Fibroblast of upper back skin (primary cell): ENCODE results near the gene TSPYL1.

ENCODE experiments used
- DNase-seq: peaks from one replicate; pipeline ENCODE4 v3.0.0-alpha.2; 2013

The TSPYL1 gene

GRCh38 chr6:116255246-116255800 is 24.4 kb downstream of the TSPYL1 start:
- no peak for DNase-seq

- DNase-seq: no peak
Observed at GRCh38 chr6:116254297-116255056, 25.3 kb downstream of the TSPYL1 start.

- DNase-seq: peak; percentile 98
Observed at GRCh38 chr6:116253505-116254296, 26.0 kb downstream of the TSPYL1 start, which contains the start of gene TSPYL4. TSS of gene TSPYL4 (minus strand) at chr6:116254075. CDS start at chr6:116254008, 67 bp downstream.

DNA sequence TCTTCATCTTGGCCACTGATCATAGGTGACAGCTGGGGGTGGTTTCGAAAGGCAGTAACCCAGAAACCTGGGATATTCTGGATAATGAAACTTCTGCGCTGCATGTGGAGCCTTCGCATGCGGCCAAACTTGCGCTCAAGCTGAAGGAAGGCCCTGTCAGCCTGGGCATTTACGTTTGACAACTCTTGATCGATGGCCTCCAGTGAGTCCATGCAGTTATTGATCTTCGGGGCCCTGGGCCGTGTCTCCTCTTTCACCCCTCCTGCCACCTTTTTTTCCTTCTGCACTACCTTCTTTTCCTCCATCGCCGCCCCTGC is 26.6 kb downstream of the TSPYL1 start:
- DNase-seq: no peak

DNA sequence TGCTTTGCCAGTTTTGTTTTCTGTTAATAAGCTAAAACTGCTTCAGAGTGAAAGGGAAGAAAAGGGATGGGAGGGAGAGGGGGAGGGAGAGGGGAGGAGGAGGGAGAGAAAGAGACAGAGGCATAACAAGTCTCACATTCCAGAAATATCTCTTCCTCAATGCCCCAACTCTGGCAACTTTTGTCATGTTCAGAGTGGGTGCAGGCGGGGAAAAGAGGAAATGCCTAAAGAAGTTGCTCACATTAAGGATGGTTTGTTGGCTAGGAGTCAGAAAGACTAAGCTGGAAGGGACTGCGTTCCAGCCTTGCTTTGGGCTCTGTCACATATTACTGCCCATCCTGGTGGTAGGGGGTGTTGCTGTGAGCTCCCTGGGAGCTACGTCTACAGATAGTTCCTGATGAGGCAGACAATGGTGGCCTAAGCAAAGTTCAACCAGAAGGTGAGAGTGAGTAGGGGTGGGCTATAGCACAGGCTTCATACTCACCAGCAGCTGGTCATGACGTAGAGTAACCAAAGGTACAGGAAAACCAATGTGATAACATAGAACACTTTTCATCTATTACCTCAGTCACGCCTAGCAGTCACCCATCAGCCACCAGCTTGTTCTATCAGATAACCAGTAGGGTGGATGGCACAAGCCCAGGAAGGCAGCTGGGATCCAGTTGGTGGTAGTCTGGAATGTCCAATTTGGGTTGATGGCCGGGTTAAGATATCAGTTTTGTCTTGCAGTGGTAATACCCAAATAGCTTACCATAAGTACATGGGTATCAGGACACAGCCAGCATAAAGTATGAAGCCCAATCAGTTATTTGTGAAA is 28.0 kb downstream of the TSPYL1 start:
- peak; percentile 94 for DNase-seq

DNA sequence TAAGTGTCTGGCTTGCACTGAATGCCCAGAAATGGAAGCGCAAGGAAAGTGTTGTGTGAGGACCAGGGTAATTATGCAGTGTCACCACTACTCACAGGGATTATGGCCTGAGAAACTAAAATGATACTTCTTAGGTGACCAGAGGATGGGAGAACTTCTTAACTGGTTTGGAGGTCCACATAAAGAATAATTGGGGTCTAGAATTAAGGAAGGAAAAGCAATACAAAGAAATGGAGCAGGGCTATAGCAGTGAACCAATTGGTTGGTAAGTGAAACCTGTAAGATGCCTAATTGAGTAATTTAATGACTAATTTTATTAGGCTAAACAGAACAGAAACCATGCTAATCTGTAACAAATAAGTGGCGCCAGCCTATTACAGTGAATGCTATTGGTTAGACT is 31.2 kb downstream of the TSPYL1 start:
- DNase-seq: no peak

GRCh38 chr6:116247285-116247684 is 32.4 kb downstream of the TSPYL1 start:
- no peak for DNase-seq

DNA sequence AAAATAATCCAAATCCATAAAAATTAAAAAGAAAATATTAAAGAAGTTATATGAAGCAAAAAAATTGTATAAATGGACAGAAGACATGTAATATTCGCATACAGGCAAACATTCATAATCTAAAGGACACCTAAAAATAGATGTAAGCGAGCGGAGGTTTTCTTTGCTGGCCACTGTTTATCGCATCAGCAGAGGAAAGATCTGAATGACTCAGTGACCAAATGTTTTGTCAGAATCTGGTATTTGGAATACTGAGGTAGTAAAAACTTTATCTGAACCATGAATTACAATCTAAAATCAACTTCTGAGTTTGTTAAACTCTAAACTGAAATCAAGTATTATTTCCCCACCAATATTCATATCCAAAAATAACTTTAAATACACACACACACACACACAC is 33.6 kb downstream of the TSPYL1 start:
- peak; percentile 58 for DNase-seq

- no peak for DNase-seq
Observed at GRCh38 chr6:116244284-116244683, 35.4 kb downstream of the TSPYL1 start.

- DNase-seq: no peak
Observed at GRCh38 chr6:116239856-116240255, 39.9 kb downstream of the TSPYL1 start.

DNA sequence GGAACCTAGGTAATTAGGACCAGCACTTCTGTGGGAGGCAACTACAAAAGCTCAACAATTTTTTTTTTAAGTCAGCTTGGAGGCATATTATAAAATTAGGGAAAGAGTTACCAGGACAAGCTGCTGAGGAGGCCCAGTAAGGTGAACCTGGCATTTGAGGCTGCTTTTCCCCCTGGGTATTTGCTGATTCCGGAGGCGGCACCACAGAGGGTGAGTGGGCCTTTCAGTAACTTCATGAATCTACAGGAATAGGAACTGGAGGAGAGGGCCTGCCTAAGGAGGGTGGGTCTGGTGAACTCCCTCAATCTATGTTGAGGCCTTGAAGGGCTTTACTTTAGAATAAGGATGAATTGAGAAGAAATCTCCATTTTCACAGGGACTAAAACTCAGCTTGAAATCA is 40.5 kb downstream of the TSPYL1 start:
- no peak for DNase-seq

GRCh38 chr6:116238083-116238482 is 41.6 kb downstream of the TSPYL1 start:
- no peak for DNase-seq

DNA sequence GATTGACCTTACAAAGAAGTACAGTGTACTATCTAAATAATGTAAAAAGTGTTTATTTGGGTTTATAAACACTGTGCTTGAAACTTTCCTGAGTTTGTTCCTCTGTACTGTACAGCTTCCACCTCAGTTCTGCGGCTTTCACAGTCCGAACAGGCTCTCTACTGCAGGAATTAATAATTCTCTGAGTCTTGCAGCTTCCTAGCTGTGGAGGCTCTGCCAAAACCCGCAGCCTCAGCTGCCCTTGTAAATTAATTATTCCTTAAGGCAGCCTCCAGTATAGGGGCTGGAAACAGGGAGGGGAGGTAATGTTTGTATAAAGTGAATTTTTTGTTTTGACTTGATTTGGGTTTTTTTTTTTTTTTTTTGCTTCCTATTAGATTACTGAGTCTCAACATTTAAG is 45.0 kb downstream of the TSPYL1 start:
- DNase-seq: no peak

GRCh38 chr6:116229287-116229913 is 50.3 kb downstream of the TSPYL1 start:
- DNase-seq: peak; percentile 97
